HG03342 (cell line): Measurements from ENCODE around the gene KPNA3.
"Not testable (repeated sequence)": the region's sequence is repeated elsewhere in the genome, so short reads cannot be mapped to it uniquely, and the experiment has no call there.

ENCODE experiments used
- ATAC-seq: cut with Tn5 transposase; IDR thresholded peaks from one replicate; pipeline ENCODE4 v1.9.1; 2021; ENCODE audit warnings: mild to moderate bottlenecking, moderate library complexity; ENCODE audit not compliant: unreplicated experiment

KPNA3 gene

GRCh38 chr13:49756263-49756662 lies 36.2 kb downstream of the KPNA3 start:
- no peak for ATAC-seq

DNA sequence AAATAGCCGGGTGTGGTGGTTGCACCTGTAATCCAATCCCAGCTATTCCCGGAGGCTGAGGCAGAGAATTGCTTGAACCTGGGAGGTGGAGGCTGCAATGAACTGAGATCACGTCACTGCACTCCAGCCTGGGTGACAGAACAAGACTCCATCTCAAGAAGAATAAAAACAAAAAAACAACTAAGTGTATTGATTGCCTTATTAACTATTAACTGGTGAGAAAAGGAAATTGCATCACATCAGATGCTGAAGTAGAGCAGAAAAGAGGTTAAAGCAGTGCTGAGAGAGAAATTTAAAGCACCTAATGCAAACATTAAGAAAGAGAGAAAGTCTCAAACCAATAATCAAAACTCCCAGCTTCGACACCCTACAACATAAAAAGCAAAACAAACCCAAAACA lies 38.3 kb downstream of the KPNA3 start:
- no peak for ATAC-seq

GRCh38 chr13:49749848-49750247 lies 42.6 kb downstream of the KPNA3 start:
- ATAC-seq, result no peak

DNA sequence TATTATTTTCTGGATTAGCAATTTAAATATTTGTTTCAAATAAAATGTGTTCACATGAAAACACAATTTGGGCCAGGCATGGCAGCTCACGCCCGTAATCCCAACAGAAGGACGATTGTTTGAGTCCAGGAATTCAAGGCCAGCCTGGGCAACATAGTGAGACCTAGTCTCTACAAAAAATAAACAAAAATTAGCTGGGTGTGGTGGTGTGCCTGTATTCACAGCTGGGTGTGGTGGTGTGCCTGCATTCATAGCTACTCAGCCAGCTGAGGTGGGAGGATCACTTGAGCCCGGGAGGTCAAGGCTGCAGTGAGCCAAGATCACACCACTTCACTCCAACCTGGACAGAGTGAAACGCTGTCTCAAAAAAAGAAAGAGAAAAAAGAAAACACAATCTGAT lies 46.4 kb downstream of the KPNA3 start:
- no peak for ATAC-seq

GRCh38 chr13:49740870-49741269 lies 51.6 kb downstream of the KPNA3 start:
- ATAC-seq, result no peak

- no peak for ATAC-seq
Observed at GRCh38 chr13:49739498-49740187, 52.8 kb downstream of the KPNA3 start.

- ATAC-seq, result no peak
Observed at GRCh38 chr13:49733181-49733951, 59.1 kb downstream of the KPNA3 start.

DNA sequence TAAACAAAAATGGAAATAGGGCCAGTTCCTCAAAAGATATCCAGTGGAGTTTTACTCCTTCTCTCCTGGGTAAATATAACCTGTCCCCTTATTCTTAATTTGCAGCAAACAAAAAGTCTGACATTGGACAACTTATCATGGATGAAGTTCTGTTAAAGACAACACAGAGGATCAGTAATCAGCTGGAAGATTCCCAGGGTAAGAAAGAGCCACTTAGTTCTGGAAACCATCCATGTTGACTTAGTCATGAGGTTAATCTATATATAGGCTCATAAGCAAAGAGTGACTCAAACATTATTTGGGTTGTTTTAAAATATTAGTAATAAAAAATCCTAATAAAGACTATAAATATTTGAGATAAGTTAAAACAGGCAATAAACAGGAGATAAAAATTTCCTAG lies 60.7 kb downstream of the KPNA3 start:
- ATAC-seq, result no peak

GRCh38 chr13:49716615-49717014 lies 75.9 kb downstream of the KPNA3 start:
- ATAC-seq, result no peak

DNA sequence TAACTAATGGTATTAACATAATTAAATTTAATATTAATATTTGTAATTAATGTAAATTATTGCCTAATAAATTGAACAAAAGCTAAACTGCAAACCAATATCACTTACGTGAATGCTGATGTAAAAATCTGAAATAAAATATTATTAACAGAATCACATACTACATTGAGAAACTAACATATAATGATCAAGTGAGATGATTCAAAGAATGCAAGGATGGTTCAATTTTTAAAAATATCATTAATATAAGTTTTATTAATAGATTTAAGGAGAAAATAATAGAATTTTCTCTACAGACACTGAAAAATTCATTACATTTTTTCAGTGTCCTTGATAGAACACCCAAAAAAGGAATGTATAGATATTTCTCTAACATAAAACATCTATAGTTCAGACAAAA lies 77.7 kb downstream of the KPNA3 start:
- no peak for ATAC-seq

DNA sequence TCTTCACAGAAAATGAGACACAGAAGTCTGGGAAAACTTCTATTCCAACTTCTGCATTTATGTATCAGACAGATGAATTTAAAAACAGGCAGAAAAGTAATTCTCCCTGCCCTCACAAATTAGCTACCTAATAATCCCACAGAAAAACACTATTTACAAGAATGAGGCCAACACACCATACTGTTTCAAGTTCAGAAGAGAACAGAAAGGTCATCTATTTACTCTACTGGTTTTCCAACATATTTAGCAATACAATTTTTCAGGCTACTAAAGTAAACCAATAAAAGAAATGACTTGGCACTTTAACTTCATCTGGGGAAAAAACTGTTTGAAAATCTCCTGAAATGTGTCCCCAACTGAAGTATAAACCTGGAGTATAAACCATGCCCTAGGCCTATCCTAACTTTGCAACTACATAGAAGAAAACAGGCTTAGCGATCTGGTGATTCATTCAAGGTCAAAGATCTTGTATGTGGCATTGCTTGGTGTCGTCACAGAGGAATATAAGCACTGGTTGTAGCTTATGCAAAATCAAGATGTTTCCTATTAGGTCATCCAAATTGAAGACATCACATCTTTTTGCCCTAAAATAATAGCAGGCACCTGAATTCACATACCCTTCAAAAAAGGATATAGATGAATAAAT lies 81.1 kb downstream of the KPNA3 start:
- no peak for ATAC-seq

GRCh38 chr13:49704264-49704663 lies 88.2 kb downstream of the KPNA3 start:
- not testable (repeated sequence) for ATAC-seq

DNA sequence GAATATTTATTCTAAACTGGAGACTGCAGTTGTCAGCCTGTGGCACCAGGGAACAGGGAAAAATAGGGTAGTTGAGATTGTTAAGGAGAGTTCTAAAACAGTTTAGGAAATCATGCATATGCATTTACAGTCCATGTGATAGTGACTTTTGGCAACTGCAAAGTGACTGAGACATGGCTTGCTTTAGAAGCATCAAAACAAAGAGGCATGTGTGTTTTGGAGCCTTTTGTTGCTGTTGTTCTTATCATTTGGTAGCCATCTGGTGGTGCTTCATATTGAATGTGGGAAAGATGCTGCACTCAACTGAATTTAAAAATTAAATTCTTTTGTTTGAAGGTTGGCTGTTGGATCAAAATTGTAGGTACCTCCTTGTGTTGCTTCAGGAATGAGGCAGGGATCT lies 91.0 kb downstream of the KPNA3 start:
- ATAC-seq, result no peak

DNA sequence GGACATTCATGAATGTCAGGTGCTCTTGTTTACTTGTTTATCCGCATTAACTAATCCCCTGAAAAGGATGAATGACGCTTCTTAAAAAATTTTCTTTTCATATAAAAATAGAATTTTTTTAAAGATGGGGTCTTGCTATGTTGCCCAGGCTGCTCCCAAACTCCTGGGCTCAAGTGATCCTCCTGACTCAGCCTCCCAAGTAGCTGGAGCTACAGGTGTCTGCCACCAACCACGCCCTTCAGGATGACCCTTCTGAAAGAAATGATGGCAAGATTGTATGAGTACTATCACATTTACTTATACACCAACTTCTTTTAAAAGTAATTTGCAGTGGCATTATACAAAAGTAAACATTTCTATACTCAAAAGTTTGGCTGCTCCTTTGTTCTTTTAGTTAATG lies 95.0 kb downstream of the KPNA3 start:
- ATAC-seq, result no peak

GRCh38 chr13:49694446-49694845 lies 98.0 kb downstream of the KPNA3 start:
- ATAC-seq, result no peak

- ATAC-seq, result no peak
Observed at GRCh38 chr13:49693877-49694276, 98.6 kb downstream of the KPNA3 start.

DNA sequence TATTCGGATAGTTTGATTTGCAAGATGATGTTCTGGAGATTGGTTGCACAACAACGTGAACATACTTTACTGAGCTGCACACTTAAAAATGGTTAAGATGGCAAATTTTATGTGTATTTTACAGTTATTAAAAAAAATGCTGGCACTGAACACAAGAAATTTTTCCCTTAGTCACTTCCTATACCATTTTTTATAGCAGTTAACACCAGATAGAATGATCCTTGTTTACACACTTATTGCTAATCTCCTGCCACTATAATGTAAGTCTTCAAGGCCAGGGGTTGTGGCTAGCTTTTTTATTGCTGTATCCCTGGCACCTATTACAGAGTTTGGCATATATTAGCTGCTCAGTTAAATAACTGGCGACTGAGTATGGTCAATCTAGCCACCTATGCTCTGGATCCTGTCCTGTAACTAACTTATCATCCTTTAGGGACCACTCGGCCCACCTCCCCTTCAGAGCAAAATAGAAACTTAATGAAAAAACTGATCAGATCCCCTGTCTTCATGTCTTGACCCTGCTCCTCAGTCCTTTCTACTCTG lies 99.2 kb downstream of the KPNA3 start:
- no peak for ATAC-seq

DNA sequence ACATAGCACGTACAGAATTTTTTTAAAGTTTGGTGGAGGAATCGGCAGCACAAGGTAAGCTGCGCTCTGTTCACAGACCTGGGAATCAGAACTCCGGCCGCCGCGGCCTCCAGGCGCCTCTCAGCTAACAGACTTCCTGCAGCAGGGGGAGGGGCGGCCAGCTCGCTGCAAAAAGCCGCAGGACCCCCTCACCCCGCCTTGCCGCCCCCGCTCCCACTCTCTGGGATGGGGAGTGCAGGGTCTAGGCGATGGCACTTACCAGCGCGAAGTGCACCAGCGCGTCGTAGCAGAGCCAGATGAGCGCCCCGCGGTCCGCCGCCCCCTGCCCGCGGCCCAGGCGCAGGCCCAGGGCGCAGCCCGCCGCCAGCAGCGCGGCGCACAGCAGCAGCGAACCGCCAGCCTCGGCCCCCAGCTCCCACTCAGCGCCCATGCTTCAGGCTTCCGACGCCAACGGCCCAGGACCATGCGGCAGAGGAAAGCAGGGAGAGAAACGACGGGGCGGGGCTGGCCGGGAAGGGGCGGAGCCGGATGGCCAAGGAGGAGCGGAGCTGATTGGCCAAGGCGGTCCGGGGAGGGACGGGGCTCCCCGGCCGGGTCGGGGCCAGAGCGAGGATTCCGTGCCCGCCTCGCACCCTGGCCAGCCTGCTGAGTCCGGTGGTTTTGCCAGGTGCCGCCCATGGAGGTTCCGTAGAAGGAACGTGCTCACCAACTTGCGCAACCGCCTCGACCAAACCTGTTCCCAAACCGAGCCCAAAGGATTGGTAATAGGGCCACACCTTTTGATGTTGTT lies 101.3 kb downstream of the KPNA3 start, which contains the start of gene EBPL:
TSS of gene EBPL (minus strand) at position 492 of the 790 bp plus-strand sequence. CDS start at position 430, 62 bp downstream.
- ATAC-seq, result peak; percentile 97

GRCh38 chr13:49690133-49690994 lies 102.1 kb downstream of the KPNA3 start:
- ATAC-seq, result peak; percentile 24

GRCh38 chr13:49683489-49683888 lies 109.0 kb downstream of the KPNA3 start:
- ATAC-seq, result no peak
